NCI-H524 treated with DMSO at 0.1 percent for 48 hours (cell line): ENCODE data around the gene ASRGL1.

Source experiments
- DNase-seq: peaks from one replicate; lab custom pipeline; 2025; lab: John Stamatoyannopoulos, UW

ASRGL1 gene

GRCh38 chr11:62416596-62416995 is 79.3 kb downstream of the ASRGL1 start:
- no peak for DNase-seq

GRCh38 chr11:62418136-62418535 is 80.9 kb downstream of the ASRGL1 start:
- DNase-seq = no peak

GRCh38 chr11:62418733-62419132 is 81.5 kb downstream of the ASRGL1 start, which contains the start of gene SCGB1A1:
TSS of gene SCGB1A1 (plus strand) at chr11:62419033. CDS start at chr11:62419096, 63 bp downstream.
- no peak for DNase-seq

GRCh38 chr11:62419314-62419929 is 82.2 kb downstream of the ASRGL1 start:
- DNase-seq = no peak

GRCh38 chr11:62419943-62420342 is 82.7 kb downstream of the ASRGL1 start:
- no peak for DNase-seq

- no peak for DNase-seq
Measured at GRCh38 chr11:62420882-62421281, 83.6 kb downstream of the ASRGL1 start.

- DNase-seq = no peak
Measured at GRCh38 chr11:62421996-62422395, 84.7 kb downstream of the ASRGL1 start.

GRCh38 chr11:62423012-62423411 is 85.8 kb downstream of the ASRGL1 start:
- DNase-seq = no peak

GRCh38 chr11:62427630-62428233 is 90.5 kb downstream of the ASRGL1 start:
- no peak for DNase-seq

GRCh38 chr11:62428871-62429560 is 91.8 kb downstream of the ASRGL1 start:
- no peak for DNase-seq

- DNase-seq = no peak
Measured at GRCh38 chr11:62430425-62430824, 93.2 kb downstream of the ASRGL1 start.

- no peak for DNase-seq
Measured at GRCh38 chr11:62431171-62431901, 94.1 kb downstream of the ASRGL1 start.

GRCh38 chr11:62432695-62433094 is 95.4 kb downstream of the ASRGL1 start:
- no peak for DNase-seq

- no peak for DNase-seq
Measured at GRCh38 chr11:62433141-62433903, 96.1 kb downstream of the ASRGL1 start.

GRCh38 chr11:62433904-62434276 is 96.6 kb downstream of the ASRGL1 start:
- DNase-seq = no peak

GRCh38 chr11:62435846-62436660 is 98.8 kb downstream of the ASRGL1 start:
- DNase-seq = no peak

- DNase-seq = no peak
Measured at GRCh38 chr11:62437616-62438015, 100.4 kb downstream of the ASRGL1 start.

GRCh38 chr11:62438641-62439040 is 101.4 kb downstream of the ASRGL1 start:
- no peak for DNase-seq

GRCh38 chr11:62439785-62440602 is 102.7 kb downstream of the ASRGL1 start:
- no peak for DNase-seq
